GM13976 (cell line): Measurements from ENCODE around the gene CHSY3.

ENCODE experiments used
- DNase-seq: peaks from one replicate; pipeline ENCODE4 v3.0.0; 2012; ENCODE audit warnings: low spot score
- CTCF ChIP-seq: IDR thresholded peaks from 2 replicates; pipeline ENCODE4 v1.5.1; 2012; ENCODE audit warnings: borderline replicate concordance, mild to moderate bottlenecking; ENCODE audit not compliant: insufficient read depth; ENCODE audit errors: extremely low read depth, missing control alignments, control extremely low read depth
- in situ Hi-C: fragments of 300-500 bp; cut with MboI; formaldehyde crosslinking; loops from one replicate; pipeline ENCODE4 v1.12.0; 2022; ENCODE audit warnings: low sequenced_read_pairs, mixed read lengths, inconsistent platforms; ENCODE audit not compliant: unreplicated experiment

CHSY3 gene

DNA sequence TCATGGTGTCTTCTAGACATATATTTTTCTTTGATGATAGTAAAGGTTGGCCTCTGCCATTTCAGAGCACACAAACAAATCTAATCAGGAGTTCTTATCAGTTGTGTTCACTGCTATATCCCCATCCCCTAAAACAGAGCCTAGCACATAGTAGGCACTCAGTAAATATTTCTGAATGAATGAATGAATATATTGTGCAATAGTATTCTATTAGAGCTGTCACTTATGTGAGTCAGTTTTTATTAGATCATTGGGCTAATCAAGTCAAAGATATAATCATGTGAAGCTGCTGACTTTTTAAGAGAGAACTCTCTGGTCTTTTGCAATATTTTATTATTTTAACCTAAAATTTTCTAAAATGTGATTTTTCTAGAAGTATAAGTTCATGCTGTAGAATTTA, 84.2 kb downstream of the CHSY3 start:
- DNase-seq: no peak
- TF ChIP-seq CTCF: no peak
- in situ Hi-C loops: no loop called here

DNA sequence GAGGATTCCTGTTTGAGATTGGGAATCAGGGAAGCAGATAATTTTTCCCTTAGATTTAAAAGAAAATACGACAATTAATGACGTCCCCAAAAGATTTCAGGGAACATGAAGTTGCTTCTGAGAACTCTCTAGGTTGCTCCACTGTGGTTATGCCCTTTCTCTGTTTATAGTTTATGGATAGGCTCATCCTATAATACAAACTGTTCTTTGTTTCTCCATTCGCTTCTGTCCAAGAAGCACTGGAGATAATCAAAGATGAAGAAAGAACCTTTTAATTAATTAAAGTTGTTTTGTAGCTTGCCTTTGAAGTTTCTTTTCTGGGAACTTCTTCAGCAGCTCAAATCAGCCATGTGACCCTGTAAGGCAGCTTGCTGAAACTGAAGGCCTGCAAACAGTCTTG, 87.5 kb downstream of the CHSY3 start:
- TF ChIP-seq CTCF: no peak
- in situ Hi-C loops: no loop called here
- DNase-seq: no peak

- DNase-seq: no peak
- TF ChIP-seq CTCF: no peak
- in situ Hi-C loops: no loop called here
These were observed 92.6 kb downstream of the CHSY3 start for GRCh38 chr5:129996896-129997295.

- in situ Hi-C loops: no loop called here
- TF ChIP-seq CTCF: no peak
- DNase-seq: no peak
These were observed 96.2 kb downstream of the CHSY3 start for GRCh38 chr5:130000460-130000859.

GRCh38 chr5:130002183-130002582, 97.9 kb downstream of the CHSY3 start:
- in situ Hi-C loops: no loop called here
- DNase-seq: no peak
- TF ChIP-seq CTCF: no peak

GRCh38 chr5:130002876-130003275, 98.6 kb downstream of the CHSY3 start:
- in situ Hi-C loops: no loop called here
- TF ChIP-seq CTCF: no peak

DNA sequence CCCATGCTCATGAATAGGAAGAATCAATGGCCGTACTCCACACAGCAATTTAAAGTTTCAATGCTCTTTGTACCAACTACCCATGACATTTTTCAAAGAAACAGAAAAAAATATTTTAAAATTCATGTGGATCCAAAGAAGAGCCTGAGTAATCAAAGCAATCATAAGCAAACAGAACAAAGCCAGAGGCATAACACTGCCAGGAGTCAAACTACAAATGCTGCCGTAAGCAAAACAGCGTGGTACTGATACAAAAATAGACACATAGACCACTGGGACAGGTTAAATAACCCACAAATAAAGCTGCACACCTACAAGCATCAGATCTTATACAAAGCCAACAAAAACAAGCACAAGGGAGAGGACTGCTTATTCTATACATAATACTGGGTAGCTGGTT, 107.7 kb downstream of the CHSY3 start:
- in situ Hi-C loops: no loop called here

More at GRCh38 chr5:130002876-130003275, 98.6 kb downstream of the CHSY3 start:
- no peak for DNase-seq

More for the DNA sequence above, 107.7 kb downstream of the CHSY3 start:
- no peak for DNase-seq
- TF ChIP-seq CTCF: no peak
